Endothelial cell of umbilical vein (primary cell): ENCODE data around the gene HBEGF. TPM values are rescaled to one million over a fixed set of nuclear protein-coding genes. Genes with fewer than 3 reads are reported as not detected.

ENCODE experiments used
- BruUV-seq: library from RNA; stranded (reverse); fragments of 400-500 nt; replicated peaks from 2 replicates; lab custom pipeline; 2021; lab: Mats Ljungman, UMichigan
- CTCF ChIA-PET: fragments of 300-600, 350-600 bp; sonication (Branson Sonifier 250); formaldehyde crosslinking; loops from one replicate; lab custom pipeline; 2021; ENCODE audit warnings: antibody characterized with exemption, inconsistent platforms; lab: Charles Lee
- POLR2A ChIA-PET: fragments of 300-600, 350-600 bp; sonication (Branson Sonifier 250); formaldehyde crosslinking; loops from one replicate; lab custom pipeline; 2021; ENCODE audit warnings: antibody characterized with exemption, inconsistent platforms; lab: Charles Lee
- DNase-seq: peaks from one replicate; pipeline ENCODE4 v3.0.0-alpha.2; 2011; ENCODE audit warnings: low read depth, low spot score
- FAIRE-seq: peaks from 2 replicates; lab custom pipeline; 2011; peaks lifted over from hg19 to GRCh38; lab: Jason Lieb, UNC
- H2AFZ ChIP-seq: 2 replicates; pipeline ENCODE4 v1.6.0; 2012; ENCODE audit warnings: low read depth, low read length, control low read depth, inconsistent platforms
- H3K27ac ChIP-seq: 2 replicates; pipeline ENCODE4 v1.5.1; 2011; ENCODE audit warnings: low read depth, mild to moderate bottlenecking, control low read depth, low read length, moderate library complexity; ENCODE audit not compliant: insufficient read depth
- H3K27me3 ChIP-seq, 2 experiments: 2 replicates each; pipeline versions ENCODE4 v1.6.0 to v1.6.1; 2011; ENCODE audit warnings: low read length in 2 of 2, mixed read lengths in 1 of 2; ENCODE audit not compliant: control insufficient read depth in 2 of 2, insufficient read depth in 2 of 2
- H3K36me3 ChIP-seq, 2 experiments: 2 replicates in 1 of 2; 3 replicates in 1 of 2; pipeline ENCODE4 v1.5.1; 2011; ENCODE audit warnings: low read length in 2 of 2, mild to moderate bottlenecking in 1 of 2, moderate library complexity in 1 of 2; ENCODE audit not compliant: control insufficient read depth in 2 of 2, insufficient read depth in 2 of 2; ENCODE audit errors: extremely low read depth in 1 of 2
- H3K4me1 ChIP-seq: 3 replicates; pipeline ENCODE4 v1.5.1; 2011; ENCODE audit warnings: mild to moderate bottlenecking, low read length; ENCODE audit not compliant: control insufficient read depth, insufficient read depth; ENCODE audit errors: extremely low read depth
- H3K4me2 ChIP-seq: 2 replicates; pipeline ENCODE4 v1.6.1; 2011; ENCODE audit warnings: low read length, control low read depth, mixed read lengths; ENCODE audit not compliant: insufficient read depth
- H3K4me3 ChIP-seq, 3 experiments: fragments of 200-600 bp in 1 of 3; sonication (generic), shearing (Covaris generic) in 1 of 3; replicated peaks in 1 of 3; 2 replicates each; pipeline ENCODE4 v1.5.1; 2011 to 2016; ENCODE audit warnings: control low read depth in 3 of 3, low read length in 3 of 3, mild to moderate bottlenecking in 2 of 3, inconsistent platforms in 1 of 3, low read depth in 1 of 3, moderate library complexity in 1 of 3; ENCODE audit not compliant: insufficient read depth in 1 of 3
- H3K79me2 ChIP-seq: 2 replicates; pipeline ENCODE4 v1.6.0; 2012; ENCODE audit warnings: low read length, inconsistent platforms; ENCODE audit not compliant: control insufficient read depth, insufficient read depth
- H3K9ac ChIP-seq: replicated peaks from 2 replicates; pipeline ENCODE3; 2011; ENCODE audit warnings: low read length, control low read depth; ENCODE audit not compliant: insufficient read depth; ENCODE audit errors: extremely low read depth
- H3K9me1 ChIP-seq: replicated peaks from 3 replicates; pipeline ENCODE4 v1.6.0; 2011; ENCODE audit warnings: mild to moderate bottlenecking, low read length; ENCODE audit not compliant: control insufficient read depth, insufficient read depth; ENCODE audit errors: extremely low read depth
- H3K9me3 ChIP-seq: replicated peaks from 2 replicates; pipeline ENCODE4 v1.5.1; 2012; ENCODE audit warnings: low read length, inconsistent platforms; ENCODE audit not compliant: control insufficient read depth, insufficient read depth
- H4K20me1 ChIP-seq: replicated peaks from 2 replicates; pipeline ENCODE3; 2011; ENCODE audit warnings: mild to moderate bottlenecking, low read length; ENCODE audit not compliant: control insufficient read depth, insufficient read depth; ENCODE audit errors: extremely low read depth
- CTCF ChIP-seq, 2 donors: IDR thresholded peaks; 1 replicate in 1 of 2; 2 replicates in 1 of 2; pipeline ENCODE4 v1.5.1; 2011; ENCODE audit warnings: low read length in 2 of 2, mild to moderate bottlenecking in 2 of 2, moderate library complexity in 2 of 2, control low read depth in 1 of 2, inconsistent platforms in 1 of 2, low read depth in 1 of 2; ENCODE audit not compliant: insufficient read depth in 1 of 2; ENCODE audit errors: extremely low read depth in 1 of 2
- EZH2 ChIP-seq: IDR thresholded peaks from 2 replicates; pipeline ENCODE4 v1.6.1; 2012; ENCODE audit warnings: borderline replicate concordance, low read depth, mild to moderate bottlenecking, moderate library complexity, low read length, inconsistent platforms; ENCODE audit not compliant: severe bottlenecking
- FOS ChIP-seq: IDR thresholded peaks from 2 replicates; pipeline ENCODE4 v1.6.1; 2011; ENCODE audit warnings: mild to moderate bottlenecking, low read length, moderate library complexity, borderline replicate concordance; ENCODE audit not compliant: insufficient read depth
- GATA2 ChIP-seq: IDR thresholded peaks from 2 replicates; pipeline ENCODE4 v1.7.0; 2011; ENCODE audit warnings: low read depth, mild to moderate bottlenecking, moderate library complexity, mixed read lengths, low read length; ENCODE audit not compliant: insufficient read length, insufficient read depth
- JUN ChIP-seq: IDR thresholded peaks from 2 replicates; pipeline ENCODE4 v1.6.1; 2011; ENCODE audit warnings: borderline replicate concordance, low read depth; ENCODE audit not compliant: insufficient read length, insufficient read depth
- MAX ChIP-seq: IDR thresholded peaks from 2 replicates; pipeline ENCODE4 v1.6.1; 2011; ENCODE audit not compliant: insufficient read depth, insufficient read length
- MYC ChIP-seq: IDR thresholded peaks from one replicate; pipeline ENCODE4 v1.6.1; 2011; ENCODE audit warnings: mild to moderate bottlenecking, low read depth, low read length
- POLR2A ChIP-seq: IDR thresholded peaks from 2 replicates; pipeline ENCODE4 v1.6.1; 2012; ENCODE audit warnings: low read depth, mild to moderate bottlenecking, control low read depth, low read length
- POLR2AphosphoS5 ChIP-seq: IDR thresholded peaks from 2 replicates; pipeline ENCODE4 v1.6.1; 2012; ENCODE audit warnings: low read depth, mild to moderate bottlenecking, control low read depth, low read length, moderate library complexity; ENCODE audit not compliant: insufficient read depth
- dilution Hi-C: fragments of 300-500 bp; cut with MboI; formaldehyde crosslinking; loops from one replicate; pipeline ENCODE4 v1.15.0; 2019; ENCODE audit warnings: low sequenced_read_pairs; ENCODE audit not compliant: extremely low pct_ligation_motif_present
- intact Hi-C: fragments of 100-400 bp; cut with micrococcal nuclease; formaldehyde crosslinking; loops from one replicate; pipeline ENCODE4 v1.10.0; 2022
- polyA plus RNA-seq, 4 experiments: library from polyadenylated mRNA; depleted of rRNA in 3 of 4; stranded (reverse) in 3 of 4; unstranded in 1 of 4; fragments of >200 nt; gene quantifications; 2 replicates each; pipeline versions ENCODE4 v1.2.1 to v1.2.3, GENCODE V29; 2011 to 2012; ENCODE audit warnings: missing spikeins in 1 of 4
- total RNA-seq: library from RNA; stranded (reverse); gene quantifications from 2 replicates; pipeline ENCODE4 v1.2.3, GENCODE V29; 2021

Gene HBEGF
- total and polyA plus RNA-seq, 2 donors (not counting 3 experiments of a cell fraction or from before 2014, with no cell fraction given): 33.2 to 79.8 TPM

GRCh38 chr5:140319833-140320232, 26.6 kb downstream of the HBEGF start:
- BruUV-seq: no TSS peak
- Histone ChIP-seq H3K27me3 (no peaks in the 10 kb centered on the region), H3K4me1 (peaks cover 43% of the 10 kb centered on the region), H3K36me3 (no peaks in the 10 kb centered on the region), H3K9me1 (no peaks in the 10 kb centered on the region), H2AFZ (no peak overlapping the region), H3K9ac (no peak overlapping the region), H3K4me3 (no peak overlapping the region), H3K79me2 (no peaks in the 10 kb centered on the region), H3K27ac (no peak overlapping the region), H3K4me2 (no peak overlapping the region), H4K20me1 (no peaks in the 10 kb centered on the region), H3K9me3 (no peaks in the 10 kb centered on the region)
- FAIRE-seq (no peak), DNase-seq (no peak)
- dilution Hi-C loops (no loop called here), intact Hi-C loops (no loop called here)
- CTCF ChIA-PET: interaction anchor here (0.6 to 1.1 kb wide), 2 partner anchors 9 to 76 kb away, joined by 3 to 5 read pairs; no protein-coding TSS in a partner anchor
- TF ChIP-seq MYC (no peak), CTCF (IDR thresholded peaks at IDR 0.05; ENCODE audit: extremely low read depth in 1 of 2, insufficient read depth in 1 of 2, low read depth in 1 of 2, low read length in 2 of 2) (no peak), POLR2AphosphoS5 (no peak), FOS (no peak)
- POLR2A ChIA-PET: interaction anchor here (0.6 kb wide), 1 partner anchor 38 kb away, joined by 5 read pairs; no protein-coding TSS in a partner anchor

- Histone ChIP-seq H3K4me2 (no peak overlapping the region), H3K9me3 (no peaks in the 10 kb centered on the region), H2AFZ (no peak overlapping the region), H3K9me1 (no peaks in the 10 kb centered on the region), H3K79me2 (no peaks in the 10 kb centered on the region), H3K27me3 (no peaks in the 10 kb centered on the region), H3K4me1 (peaks cover 35% of the 10 kb centered on the region), H3K36me3 (no peaks in the 10 kb centered on the region), H4K20me1 (no peaks in the 10 kb centered on the region), H3K9ac (no peak overlapping the region), H3K4me3 (no peak overlapping the region), H3K27ac (no peak overlapping the region)
- intact Hi-C loops: no loop called here
- TF ChIP-seq POLR2A (no peak), EZH2 (no peak), FOS (no peak), CTCF (IDR thresholded peaks at IDR 0.05; ENCODE audit: extremely low read depth in 1 of 2, insufficient read depth in 1 of 2, low read depth in 1 of 2, low read length in 2 of 2) (no peak), GATA2 (no peak), MYC (no peak), JUN (no peak), MAX (no peak), POLR2AphosphoS5 (no peak)
- no peak for DNase-seq
- dilution Hi-C loops: no loop called here
- ChIA-PET POLR2A (no interaction called here), CTCF (interaction anchor here (0.9 to 1.2 kb wide), 2 partner anchors 9 to 28 kb away, joined by 3 to 4 read pairs; partner anchors contain the start of gene HBEGF)
- BruUV-seq: no TSS peak
- FAIRE-seq: no peak
These were observed 27.6 kb downstream of the HBEGF start for GRCh38 chr5:140318792-140319191.
